Endothelial cell (in vitro differentiated cells): ENCODE measurements around the gene CNTN3. TPM values are rescaled to one million over a fixed set of nuclear protein-coding genes. Genes with fewer than 3 reads are reported as not detected.
A peak's percentile ranks its signal among the peaks of the same experiment; 100 is the strongest.

ENCODE experiments used
- DNase-seq: peaks from one replicate; pipeline ENCODE4 v3.0.0; 2021; ENCODE audit warnings: low spot score
- H3K27ac Mint-ChIP-seq: one replicate; pipeline ENCODE4 v1.8.0; 2021; ENCODE audit warnings: mixed read lengths, inconsistent platforms; ENCODE audit not compliant: unreplicated experiment
- H3K27me3 Mint-ChIP-seq: one replicate; pipeline ENCODE4 v1.8.0; 2021; ENCODE audit warnings: mild to moderate bottlenecking, moderate library complexity, mixed read lengths, inconsistent platforms; ENCODE audit not compliant: unreplicated experiment
- H3K36me3 Mint-ChIP-seq: one replicate; pipeline ENCODE4 v1.8.0; 2021; ENCODE audit warnings: mild to moderate bottlenecking, low read depth, mixed read lengths, inconsistent platforms; ENCODE audit not compliant: unreplicated experiment
- H3K4me1 Mint-ChIP-seq: one replicate; pipeline ENCODE4 v1.8.0; 2021; ENCODE audit warnings: mild to moderate bottlenecking, mixed read lengths, inconsistent platforms; ENCODE audit not compliant: unreplicated experiment
- H3K4me3 Mint-ChIP-seq: one replicate; pipeline ENCODE4 v1.8.0; 2021; ENCODE audit warnings: mild to moderate bottlenecking, mixed read lengths, inconsistent platforms; ENCODE audit not compliant: unreplicated experiment
- H3K9me3 Mint-ChIP-seq: one replicate; pipeline ENCODE4 v1.8.0; 2021; ENCODE audit warnings: mixed read lengths, inconsistent platforms; ENCODE audit not compliant: unreplicated experiment
- total RNA-seq: library from RNA; stranded (reverse); fragmentation: NEBNext Ultra II Directional; extraction: Animal tissue kit (Norgen Biotek cat#: 25700); gene quantifications from one replicate; pipeline ENCODE4 v1.2.1, GENCODE V29; 2021; ENCODE audit not compliant: unreplicated experiment
- TF ChIP-seq, protein P1 (sequence below): fragments of 200-600 bp; sonication (generic); IDR thresholded peaks from one replicate; pipeline ENCODE4 v1.5.0; 2021; ENCODE audit warnings: antibody characterized with exemption; ENCODE audit not compliant: unreplicated experiment

The CNTN3 gene
- total RNA-seq, 1 donor from 2014 or later: 0.62 TPM

DNA sequence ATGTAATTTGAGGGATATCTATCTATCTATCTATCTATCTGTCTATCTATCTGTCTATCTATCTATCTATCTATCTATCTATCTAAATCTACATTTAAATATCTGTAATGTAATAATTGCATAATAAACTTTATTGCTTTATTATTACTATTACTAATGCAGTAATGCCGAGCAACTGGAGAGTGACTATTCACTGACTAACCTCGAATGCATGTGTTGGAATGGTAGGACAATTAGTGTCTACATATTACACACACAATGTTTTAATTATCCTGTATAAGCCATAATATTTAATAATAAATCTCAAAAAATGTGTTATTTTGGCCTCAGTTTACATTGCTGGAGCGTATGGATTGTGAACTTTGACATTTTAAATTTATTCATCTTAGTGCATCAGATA lies 25.2 kb upstream of the CNTN3 start:
- no peaks in the 10 kb centered on the region for H3K9me3 Mint-ChIP-seq
- no peak overlapping the region for H3K27ac Mint-ChIP-seq
- no peak for DNase-seq
- TF ChIP-seq, protein P1, sequence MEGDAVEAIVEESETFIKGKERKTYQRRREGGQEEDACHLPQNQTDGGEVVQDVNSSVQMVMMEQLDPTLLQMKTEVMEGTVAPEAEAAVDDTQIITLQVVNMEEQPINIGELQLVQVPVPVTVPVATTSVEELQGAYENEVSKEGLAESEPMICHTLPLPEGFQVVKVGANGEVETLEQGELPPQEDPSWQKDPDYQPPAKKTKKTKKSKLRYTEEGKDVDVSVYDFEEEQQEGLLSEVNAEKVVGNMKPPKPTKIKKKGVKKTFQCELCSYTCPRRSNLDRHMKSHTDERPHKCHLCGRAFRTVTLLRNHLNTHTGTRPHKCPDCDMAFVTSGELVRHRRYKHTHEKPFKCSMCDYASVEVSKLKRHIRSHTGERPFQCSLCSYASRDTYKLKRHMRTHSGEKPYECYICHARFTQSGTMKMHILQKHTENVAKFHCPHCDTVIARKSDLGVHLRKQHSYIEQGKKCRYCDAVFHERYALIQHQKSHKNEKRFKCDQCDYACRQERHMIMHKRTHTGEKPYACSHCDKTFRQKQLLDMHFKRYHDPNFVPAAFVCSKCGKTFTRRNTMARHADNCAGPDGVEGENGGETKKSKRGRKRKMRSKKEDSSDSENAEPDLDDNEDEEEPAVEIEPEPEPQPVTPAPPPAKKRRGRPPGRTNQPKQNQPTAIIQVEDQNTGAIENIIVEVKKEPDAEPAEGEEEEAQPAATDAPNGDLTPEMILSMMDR: no peak
- H3K4me3 Mint-ChIP-seq: no peak overlapping the region
- peaks cover 15% of the 10 kb centered on the region for H3K4me1 Mint-ChIP-seq
- H3K27me3 Mint-ChIP-seq: no peaks in the 10 kb centered on the region
- H3K36me3 Mint-ChIP-seq: no peaks in the 10 kb centered on the region

DNA sequence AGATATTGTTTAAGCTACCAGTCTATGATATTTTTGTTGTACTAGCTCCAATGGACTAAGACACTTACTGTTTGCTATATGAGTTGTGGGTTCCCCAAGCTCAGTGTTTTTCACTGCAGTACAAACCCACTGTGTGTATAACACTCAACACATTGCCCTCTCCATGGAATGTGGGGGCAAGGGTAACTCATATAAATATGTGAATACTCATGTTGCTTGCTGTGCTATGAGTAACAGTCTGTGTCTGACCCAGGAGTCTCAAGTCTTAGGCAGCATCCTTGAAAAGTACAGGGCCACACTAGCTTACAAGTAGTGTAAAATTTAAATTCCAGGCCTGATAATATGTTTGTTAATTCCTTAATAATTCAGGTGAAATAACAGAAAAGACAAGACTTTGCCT lies 22.5 kb upstream of the CNTN3 start:
- no peak overlapping the region for H3K4me3 Mint-ChIP-seq
- H3K36me3 Mint-ChIP-seq: no peaks in the 10 kb centered on the region
- DNase-seq: no peak
- H3K4me1 Mint-ChIP-seq: no peaks in the 10 kb centered on the region
- TF ChIP-seq, protein P1: no peak
- no peaks in the 10 kb centered on the region for H3K9me3 Mint-ChIP-seq
- no peaks in the 10 kb centered on the region for H3K27me3 Mint-ChIP-seq
- no peak overlapping the region for H3K27ac Mint-ChIP-seq

DNA sequence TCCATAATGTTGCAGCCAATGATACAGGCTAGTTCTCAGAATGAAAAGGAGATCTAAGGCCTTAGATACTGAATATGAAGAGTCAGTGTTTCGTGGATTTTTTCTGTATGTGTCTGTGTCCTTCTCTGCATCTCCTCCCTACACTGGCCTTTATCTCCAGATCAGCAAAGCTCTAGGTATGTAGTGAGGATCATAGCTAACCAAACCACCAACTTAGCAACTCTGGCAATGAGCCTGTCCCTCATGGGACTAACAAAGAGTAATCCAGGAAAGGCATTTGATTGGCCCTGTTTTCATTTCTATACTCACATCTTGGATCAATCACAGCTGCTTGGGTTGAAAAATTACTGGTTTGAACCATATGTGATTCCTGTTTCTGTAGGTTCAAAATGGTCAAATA lies 18.6 kb upstream of the CNTN3 start:
- no peaks in the 10 kb centered on the region for H3K36me3 Mint-ChIP-seq
- H3K27me3 Mint-ChIP-seq: no peaks in the 10 kb centered on the region
- H3K4me3 Mint-ChIP-seq: no peak overlapping the region
- H3K9me3 Mint-ChIP-seq: no peaks in the 10 kb centered on the region
- H3K27ac Mint-ChIP-seq: no peak overlapping the region
- H3K4me1 Mint-ChIP-seq: no peaks in the 10 kb centered on the region
- TF ChIP-seq, protein P1: no peak
- DNase-seq: no peak

DNA sequence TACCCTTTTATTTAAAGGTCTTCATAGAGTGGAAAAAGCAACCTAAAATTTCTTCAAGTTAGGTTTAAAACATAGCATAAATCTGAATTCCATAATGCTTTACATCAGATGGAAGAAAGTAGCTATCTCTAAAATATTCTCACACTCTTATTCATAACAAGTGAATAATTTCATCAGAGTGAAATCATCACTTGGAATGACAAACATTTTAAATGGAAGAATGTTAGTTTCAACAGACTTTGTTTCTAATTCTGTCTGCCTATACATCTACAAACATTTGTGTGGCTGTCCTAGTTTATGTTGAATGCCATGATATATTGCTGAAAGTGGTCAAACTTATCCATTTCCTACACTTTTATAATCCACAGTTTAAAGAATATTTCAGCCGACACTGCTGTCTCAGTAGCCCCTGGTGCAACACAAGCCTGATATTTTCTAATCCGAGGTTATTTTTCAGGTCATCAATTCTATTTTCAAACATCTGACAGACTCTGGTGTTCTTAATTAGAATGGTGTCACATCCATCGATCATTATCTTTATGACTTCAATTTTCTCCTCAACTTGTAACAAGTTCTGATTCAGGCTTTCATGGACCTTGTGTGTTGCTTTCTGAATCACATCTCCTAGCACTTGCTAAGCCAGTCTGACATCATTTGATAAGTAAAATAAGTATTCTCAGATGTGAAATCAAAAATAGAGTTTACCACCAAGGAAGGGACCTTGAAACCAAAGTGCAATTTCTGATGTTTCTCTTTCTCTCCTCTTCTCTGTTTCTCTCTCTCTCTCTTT lies 17.1 kb upstream of the CNTN3 start:
- H3K4me1 Mint-ChIP-seq: no peaks in the 10 kb centered on the region

DNA sequence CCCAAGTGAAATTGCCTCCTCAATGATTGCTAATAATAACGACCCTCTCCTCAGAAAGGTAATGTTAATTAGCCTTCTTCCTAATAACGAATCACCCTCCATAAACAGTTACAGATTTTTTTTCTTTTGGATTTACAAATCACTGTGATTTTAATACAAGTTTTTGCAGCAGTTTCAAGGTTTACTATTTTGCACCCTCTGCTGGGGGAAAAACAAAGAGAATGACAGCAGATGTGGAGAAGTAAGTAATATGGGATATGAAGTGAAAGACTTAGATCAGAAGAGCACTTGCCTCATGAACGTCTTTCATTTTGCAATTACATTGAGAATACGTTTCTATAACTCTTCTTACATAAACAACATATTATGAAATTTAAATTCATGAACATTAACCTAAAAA lies 16.1 kb upstream of the CNTN3 start:
- Mint-ChIP-seq H3K4me3 (no peak overlapping the region), H3K27me3 (peaks cover 3% of the 10 kb centered on the region), H3K4me1 (no peaks in the 10 kb centered on the region), H3K36me3 (no peaks in the 10 kb centered on the region), H3K9me3 (no peaks in the 10 kb centered on the region), H3K27ac (no peak overlapping the region)
- no peak for DNase-seq
- TF ChIP-seq, protein P1: peak; percentile 16

More for the DNA sequence above, 17.1 kb upstream of the CNTN3 start:
- Mint-ChIP-seq H3K36me3 (no peaks in the 10 kb centered on the region), H3K27me3 (peaks cover 3% of the 10 kb centered on the region), H3K4me3 (no peak overlapping the region), H3K9me3 (no peaks in the 10 kb centered on the region), H3K27ac (no peak overlapping the region)
- TF ChIP-seq, protein P1: no peak
- DNase-seq: no peak
